GM19395 (cell line): ENCODE results near the gene GPR21.

ENCODE experiments used
- ATAC-seq: cut with Tn5 transposase; IDR thresholded peaks from one replicate; pipeline ENCODE4 v1.9.1; 2021; ENCODE audit warnings: mild to moderate bottlenecking, moderate library complexity; ENCODE audit not compliant: unreplicated experiment

GPR21 gene

DNA sequence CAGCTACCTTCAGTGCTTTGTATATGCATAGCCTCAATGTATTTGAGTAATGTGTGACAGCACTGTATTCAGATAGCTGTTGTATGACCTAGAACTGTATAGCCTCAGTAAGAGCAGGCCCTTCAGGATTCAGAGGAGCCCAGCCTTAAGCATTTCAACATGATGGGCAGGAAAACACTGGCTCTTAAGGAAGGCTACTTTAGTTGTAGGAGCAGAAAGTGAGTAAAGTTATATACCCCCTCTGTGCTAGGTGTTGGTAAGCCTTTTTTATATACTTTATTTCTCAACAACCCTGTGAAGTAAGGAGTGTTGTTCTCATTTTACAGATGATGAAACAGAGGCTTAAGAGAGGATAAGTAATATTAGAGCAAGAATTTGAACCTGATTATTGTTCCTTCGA, 1.5 kb upstream of the GPR21 start:
- ATAC-seq, result no peak

DNA sequence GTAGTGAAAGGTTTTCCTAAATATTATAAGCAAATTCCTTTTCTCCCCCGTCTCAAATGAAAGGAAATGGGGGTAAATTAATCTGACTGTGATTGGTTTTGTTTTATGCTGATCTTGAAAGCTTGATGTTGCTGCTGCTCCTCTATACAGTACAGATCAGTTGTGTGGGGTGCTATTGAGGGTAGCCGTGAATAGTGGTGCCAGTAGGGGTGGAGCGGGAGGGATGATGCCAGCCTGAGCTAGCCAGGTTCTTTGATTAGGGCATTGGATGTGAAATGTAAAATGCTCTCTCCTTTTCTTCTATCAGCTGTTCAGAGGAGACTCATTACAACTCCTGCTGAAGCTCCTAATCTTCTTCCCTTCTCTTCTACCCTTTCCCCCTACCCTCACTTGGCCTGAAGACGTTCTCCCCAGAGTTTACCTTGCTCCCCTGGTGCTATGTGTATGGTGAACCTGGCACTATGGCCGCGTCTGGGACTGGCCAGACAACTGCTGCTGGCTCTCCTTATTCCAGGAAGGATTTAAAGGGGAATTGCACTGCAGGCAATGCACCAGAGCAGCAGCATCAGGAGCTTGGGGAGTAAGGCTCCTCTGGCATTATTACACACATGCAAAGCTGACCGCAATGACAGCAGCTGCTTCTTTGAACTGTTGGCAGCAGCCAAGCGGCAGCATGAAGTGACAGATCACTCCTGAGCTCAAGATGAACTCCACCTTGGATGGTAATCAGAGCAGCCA, 566 bp downstream of the GPR21 start:
- ATAC-seq, result no peak

DNA sequence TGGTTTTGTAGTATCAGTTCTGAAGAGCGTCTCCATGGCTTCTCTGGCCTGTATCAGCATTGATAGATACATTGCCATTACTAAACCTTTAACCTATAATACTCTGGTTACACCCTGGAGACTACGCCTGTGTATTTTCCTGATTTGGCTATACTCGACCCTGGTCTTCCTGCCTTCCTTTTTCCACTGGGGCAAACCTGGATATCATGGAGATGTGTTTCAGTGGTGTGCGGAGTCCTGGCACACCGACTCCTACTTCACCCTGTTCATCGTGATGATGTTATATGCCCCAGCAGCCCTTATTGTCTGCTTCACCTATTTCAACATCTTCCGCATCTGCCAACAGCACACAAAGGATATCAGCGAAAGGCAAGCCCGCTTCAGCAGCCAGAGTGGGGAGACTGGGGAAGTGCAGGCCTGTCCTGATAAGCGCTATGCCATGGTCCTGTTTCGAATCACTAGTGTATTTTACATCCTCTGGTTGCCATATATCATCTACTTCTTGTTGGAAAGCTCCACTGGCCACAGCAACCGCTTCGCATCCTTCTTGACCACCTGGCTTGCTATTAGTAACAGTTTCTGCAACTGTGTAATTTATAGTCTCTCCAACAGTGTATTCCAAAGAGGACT, 1.5 kb downstream of the GPR21 start:
- no peak for ATAC-seq

DNA sequence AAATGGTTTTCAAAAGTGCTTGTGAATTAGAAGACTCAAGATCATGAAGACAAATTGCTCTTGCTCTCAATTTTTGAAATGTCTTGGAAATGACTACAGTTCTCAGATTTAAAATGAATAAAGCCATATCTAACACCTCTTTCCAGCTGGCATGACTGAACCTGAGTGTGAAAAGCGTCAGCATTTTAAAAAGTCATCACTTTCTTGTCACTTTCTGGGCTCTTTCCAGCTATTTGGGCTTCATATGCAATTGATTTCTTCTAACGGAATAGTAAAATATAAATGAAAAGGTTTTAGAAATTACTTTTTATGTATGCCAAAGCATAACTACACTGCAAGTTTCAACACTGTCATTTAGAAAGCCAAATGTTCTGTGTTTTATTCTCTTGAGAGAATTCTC, 2.3 kb downstream of the GPR21 start:
- ATAC-seq, result no peak

DNA sequence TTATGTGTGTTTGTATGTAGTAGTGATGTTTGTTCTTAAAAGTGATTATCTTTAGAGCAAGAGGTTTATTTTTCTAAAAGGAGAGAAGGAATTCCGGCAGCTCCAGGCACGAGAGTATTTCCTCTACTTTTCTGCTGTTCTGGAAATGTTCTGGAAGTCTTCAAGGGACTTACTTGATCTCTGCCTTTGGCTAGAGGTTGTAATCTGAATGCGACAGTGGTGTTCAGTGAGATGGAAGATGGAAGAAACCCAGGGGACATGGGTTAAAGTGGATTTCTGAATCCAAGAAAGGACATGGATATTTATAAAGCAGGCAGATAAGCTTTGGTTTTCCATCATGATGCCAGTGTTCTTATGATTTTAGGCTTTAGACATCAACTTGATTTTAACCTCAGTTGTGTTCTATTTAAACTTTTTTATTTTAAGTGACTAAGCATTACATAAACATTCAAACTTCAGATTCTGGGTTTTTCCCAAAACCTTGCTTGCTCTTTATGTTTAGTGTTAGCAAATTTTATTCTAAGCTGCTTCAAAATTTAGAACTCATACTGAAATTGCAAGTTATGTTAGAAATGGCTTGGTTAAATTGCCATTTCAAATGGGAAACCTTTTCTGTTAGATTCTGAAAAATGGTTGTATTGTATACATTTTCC, 3.6 kb downstream of the GPR21 start:
- ATAC-seq, result no peak

DNA sequence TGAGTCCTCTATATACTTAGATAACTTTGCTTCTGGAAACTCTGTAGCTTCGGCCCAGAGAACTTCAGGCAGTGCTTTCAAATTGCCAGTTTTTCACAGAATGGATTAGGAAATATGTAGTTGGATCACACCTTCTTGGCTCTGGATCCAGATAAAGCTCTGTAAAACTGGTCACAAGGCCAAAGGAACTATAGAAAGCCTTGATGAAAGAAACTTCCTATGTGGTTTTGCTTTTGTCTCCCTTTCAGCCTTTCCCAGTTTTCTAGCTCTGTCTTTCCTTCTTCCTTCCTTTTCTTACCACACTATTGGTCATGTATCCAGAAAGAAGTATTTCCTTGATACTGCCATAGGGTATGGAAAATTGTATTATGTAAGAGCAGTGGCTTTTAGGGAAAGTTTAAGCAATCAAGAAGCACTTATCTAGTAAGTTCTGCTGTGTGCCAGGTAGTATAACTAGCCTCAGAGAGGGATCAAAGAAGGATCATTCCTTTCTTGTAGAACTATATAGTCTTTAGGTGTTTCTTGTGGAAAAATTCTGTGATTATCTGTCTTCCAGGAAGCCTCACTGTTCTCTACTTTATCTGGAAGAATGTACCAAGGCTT, 6.3 kb downstream of the GPR21 start:
- ATAC-seq, result no peak

DNA sequence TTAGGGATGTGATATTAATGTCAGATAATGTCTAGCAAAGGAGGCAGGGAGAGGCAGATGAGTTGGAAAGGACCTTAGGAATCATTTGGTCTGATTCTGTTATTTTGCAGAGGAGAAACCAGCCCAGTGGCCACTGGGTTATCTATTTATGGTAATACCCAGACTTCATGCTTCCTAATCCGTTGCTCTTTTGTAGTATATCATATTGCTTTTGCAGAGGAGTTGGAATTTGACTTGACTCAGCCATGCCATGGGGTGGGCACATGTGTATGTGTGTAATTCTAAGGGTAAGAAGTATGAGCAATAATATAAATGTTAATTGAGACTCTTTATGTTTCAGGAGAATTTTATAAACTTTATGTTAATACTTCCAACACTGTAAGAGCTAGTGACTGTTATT, 7.3 kb downstream of the GPR21 start:
- no peak for ATAC-seq

DNA sequence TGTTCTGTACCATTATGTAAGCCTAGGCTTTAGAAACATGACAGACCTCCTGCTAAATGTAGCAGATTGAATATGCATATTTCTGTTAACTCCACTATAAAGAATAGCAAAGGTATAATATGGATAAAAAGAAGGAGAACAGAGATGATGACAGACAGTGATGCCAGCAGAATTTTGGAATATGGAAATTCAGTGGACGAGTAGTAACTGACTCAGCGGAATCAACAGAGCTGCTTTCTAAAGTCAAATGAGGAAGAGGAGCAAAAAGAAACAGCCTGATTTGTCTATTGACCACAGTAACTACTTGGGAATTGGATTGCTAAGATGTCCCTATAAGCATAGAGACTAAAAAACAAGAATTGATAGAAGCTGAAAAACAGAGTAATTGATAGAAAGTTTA, 8.0 kb downstream of the GPR21 start:
- ATAC-seq, result no peak

DNA sequence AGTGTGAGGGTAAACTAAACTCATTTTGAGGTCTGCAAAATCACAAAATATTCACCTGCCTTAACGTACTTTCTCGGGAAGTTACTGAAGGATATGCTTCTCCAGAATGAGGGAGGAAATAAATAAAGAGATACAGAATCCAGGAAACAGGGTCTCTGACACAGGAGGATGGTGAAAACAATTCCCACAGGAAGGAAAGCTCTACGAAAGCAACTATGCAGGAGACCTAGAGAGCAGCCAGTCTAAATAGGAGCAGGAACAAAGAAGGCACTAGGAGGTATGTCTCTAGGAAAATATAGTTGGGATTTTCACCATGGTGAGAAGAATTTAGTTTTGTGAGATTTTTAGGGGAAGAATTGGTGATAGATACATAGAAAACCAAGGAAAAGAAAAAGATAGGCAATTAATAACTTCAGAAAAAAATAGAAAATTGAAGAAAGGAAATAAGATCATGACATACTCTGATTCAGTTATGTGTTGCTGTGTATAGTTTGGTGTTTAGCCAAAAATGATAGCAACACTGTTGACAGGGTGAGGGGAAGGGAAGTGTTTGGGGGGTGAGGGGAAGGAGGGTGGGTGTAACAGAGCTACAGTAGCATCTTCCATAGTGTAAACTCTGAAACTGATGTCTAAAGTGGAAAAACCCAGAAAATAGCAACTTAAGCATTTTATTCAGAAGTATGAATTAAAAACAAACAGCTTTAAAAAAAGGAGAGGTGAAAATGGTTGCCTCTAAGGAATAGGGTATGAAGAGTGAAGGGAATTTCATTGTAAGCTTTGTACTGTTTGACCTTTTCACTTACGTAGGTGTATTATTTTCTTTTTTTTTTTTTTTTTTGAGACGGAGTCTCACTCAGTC, 9.8 kb downstream of the GPR21 start:
- no peak for ATAC-seq

DNA sequence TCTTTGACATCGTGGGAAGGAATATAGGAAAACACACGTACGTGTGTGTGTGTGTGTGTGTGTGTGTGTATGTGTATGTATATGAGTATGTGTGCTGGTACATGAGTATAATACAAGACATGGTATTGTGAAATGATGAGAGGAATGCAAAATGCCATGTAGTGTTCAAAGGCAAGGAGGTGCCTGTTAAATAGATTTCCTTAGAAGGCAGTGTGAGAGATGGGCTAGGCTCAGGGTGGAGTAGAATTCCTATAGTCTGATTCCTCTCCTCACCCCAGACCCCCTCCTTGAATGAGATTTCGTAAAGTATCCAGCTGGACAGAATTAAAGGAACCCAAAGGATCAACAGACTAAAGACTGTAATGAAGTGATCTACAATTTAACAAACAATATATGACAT, 11.1 kb downstream of the GPR21 start:
- no peak for ATAC-seq

DNA sequence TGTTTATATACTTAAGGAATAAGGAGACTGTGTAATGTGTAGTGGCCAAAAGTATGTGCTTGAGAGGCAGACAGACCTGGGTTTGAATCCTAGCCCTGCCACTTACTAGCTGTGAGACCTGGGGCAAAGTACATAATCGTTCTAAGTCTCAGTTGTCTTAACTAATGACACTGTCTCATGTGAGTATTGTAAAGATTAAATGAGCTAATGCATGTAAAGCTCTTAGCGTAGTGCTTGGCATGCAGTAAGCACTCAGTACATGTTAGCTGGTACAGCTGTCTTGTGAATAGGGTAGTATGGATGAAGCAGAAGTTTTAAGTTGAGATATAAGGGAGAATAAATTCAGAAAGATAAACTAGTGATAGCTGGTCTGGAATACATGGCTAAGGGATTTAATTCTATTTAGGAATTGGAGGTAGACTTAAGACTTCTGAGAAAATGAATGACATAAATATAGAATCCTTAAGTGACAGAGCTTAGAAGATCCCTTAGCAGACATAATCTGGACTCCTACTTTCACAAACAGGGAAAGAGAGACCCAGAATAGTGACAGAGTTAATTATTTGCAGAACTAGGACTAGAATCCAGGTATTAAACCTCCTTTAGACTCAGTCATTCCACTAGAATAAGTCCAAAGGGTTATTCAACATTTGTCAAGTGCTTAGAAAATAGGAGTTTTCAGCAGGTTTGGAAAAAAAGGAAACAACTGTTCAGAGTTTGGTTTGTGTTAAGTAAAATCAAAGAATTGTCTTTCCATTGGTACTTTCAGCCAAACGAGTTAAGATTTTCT, 13.1 kb downstream of the GPR21 start:
- ATAC-seq, result no peak

DNA sequence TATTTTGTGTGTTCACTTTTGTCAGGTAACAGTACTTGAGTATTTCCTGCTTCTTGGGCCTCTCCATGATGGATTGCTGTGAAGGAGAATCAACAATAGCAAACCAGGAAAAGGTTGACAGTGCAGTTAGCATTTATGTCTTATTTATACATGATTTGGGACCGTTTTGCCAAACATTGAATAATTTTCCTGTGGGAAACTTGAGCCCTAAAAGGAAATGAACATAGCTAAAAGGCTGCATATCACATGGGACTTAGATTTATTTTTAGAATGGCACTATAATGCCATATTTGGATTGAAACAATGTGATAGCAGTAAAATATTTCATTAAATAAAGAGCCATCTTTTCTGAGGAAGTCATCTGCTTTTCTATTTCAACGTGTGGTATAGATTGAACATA, 15.3 kb downstream of the GPR21 start:
- ATAC-seq, result no peak

DNA sequence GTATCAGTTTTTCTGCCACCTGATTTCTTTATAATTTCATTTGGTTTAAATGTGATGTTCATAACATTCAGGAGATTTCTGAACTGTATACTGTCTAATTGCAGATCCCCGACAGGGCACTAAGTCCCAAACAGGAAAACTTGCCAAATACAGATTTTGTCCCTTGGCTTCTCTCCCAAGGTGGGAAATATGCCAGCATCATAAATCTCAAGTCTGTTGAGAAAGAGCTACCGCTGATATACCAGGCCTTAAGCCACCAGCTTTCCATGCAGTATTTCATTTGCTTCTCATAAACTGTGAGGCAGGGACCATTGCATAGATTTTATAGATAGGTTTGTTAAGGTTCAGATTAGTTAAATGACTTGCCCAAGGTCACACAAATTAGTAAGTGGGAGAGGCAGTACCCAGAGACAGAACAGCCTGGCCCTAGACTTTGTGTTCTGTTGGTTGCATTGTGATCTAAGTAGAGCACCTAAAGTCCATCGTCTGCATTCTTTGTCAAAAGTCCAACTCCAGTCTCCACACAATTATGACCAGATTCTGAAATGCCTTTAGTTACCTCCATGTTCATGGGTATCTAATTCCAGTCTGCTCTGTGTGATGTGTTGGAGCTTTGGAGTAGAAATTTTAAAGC, 16.2 kb downstream of the GPR21 start:
- no peak for ATAC-seq

DNA sequence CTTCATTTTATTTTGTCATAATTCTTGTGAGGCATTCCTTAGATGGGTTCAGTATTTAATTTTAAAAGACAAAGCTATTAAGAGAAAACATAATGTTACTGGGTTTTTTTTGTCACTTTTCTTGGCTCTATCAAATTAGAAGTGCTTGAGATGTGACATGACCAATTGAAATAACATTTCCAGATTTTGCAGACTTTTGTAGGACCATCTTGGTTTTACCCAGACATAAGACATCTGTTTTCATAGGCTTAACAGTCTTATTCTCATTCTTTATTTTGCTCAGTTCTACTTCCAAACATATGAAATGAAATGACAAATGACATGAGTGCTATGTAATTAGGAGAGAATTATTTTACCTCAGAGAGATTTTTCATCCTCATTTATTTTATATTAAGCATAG, 19.6 kb downstream of the GPR21 start:
- ATAC-seq, result no peak

DNA sequence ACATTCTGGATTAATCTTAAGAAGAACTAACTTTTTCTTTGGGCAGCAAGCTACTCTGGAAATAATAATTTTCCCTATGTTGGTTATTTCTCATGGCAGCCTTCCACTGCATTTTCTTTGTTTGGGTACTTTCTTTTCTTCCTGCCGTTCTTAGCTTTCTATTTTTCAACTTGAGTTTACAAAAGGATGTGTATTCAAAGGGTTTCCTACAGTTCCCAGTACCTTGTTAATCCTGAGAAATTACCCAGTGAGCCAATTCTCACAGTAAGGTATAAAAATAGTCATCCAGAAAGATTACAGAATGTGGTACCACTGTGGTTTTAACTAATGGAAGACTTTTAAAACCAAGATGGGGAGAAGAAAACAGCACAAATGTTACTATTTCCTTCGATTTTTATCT, 20.2 kb downstream of the GPR21 start:
- no peak for ATAC-seq

DNA sequence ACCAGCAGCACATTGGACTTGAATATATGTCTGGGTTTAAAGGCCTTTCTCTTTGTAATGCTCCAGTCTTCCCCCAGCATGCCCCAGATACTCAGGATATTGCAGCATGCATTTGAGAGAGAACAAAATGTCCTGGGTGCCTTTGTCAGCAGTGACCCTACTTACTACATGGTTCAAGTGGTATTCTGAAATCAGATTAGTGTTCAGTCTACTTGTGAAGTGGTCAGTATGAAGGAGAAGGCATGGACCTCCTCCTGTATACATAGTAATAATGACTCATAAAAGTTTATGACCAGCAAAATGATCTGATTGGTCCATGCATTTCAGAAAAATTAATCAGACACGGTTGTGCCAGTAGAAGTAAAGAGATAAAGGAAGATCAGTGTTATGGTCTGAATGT, 25.4 kb downstream of the GPR21 start:
- ATAC-seq, result no peak

DNA sequence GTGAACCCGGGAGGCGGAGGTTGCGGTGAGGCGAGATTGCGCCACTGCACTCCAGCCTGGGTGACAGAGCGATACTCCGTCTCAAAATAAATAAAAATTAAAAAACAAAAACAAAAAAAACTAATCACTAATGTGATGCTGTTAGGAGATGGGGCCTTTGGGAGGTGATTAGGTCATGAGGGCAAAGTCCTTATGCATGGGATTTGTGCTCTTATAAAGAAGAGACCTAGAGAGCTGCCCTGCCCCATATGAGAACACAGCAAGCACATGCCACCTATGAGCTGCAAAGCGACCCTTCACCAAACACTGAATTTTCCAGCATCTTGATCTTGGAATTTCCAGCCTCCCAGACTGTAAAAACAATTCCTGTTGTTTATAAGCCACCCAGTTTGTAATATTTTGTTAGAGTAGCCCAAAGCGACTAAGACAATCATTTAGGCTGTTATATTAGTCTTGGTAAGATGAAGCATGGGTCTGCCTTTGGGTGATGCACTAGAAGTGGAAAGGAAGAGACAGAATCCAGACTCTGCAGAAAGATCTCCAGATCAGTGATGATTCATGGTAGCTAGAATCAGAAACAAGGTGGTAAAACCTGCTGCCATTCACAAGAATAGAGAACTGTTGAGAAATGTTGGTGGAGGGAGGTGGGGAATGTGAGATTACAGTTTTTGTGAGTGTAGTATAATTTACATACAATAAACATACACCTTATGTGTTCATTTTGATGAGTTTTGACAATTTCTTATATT, 26.2 kb downstream of the GPR21 start:
- ATAC-seq, result no peak

DNA sequence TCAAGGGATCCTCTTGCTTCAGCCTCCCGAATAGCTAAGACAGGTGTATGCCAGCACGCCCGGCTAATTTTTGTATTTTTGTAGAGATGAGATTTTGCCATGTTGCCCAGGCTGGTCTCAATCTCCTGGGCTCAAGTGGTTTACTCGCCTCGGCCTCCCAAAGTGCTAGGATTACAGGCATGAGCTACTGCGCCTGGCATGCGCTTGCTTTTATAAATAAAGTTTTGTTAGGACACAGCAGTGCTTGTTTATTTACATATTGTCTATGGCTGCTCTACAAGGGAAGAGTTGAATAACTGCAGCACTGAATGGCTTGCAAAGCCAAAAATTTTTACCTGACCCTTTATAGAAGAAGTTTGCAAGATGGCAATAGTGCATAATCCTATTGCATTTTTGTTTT, 27.7 kb downstream of the GPR21 start:
- no peak for ATAC-seq
